Glomerular visceral epithelial cell (primary cell): ENCODE results near the gene MRGPRX2.

Source experiments
- DNase-seq: peaks from one replicate; pipeline ENCODE4 v3.0.0-alpha.2; 2016; ENCODE audit errors: extremely low spot score

Gene MRGPRX2

DNA sequence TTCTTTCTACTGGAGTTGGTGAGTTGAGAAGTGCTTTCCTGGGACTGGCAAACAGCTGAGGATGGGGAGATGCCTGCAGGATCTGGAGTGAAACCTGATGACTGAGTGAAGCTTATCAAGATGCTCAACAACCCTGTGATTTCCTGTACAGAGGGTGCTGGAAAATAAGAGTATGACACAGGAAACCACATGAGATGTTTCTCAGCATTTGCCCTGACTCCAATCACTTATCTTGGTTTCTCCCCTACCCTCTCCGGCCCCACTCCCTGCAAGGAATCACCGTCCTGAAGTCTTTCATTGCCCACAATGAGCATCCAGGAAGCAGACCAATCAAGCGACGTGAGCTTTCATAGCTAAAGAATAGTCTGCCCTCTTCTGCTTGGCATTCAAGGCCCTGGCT lies at the start of gene MRGPRX2:
Gene MRGPRX2, minus strand, starts transcription at position 89 of the 400 bp plus-strand sequence. CDS start 4,315 bp downstream, outside the sequence.
- no peak for DNase-seq

DNA sequence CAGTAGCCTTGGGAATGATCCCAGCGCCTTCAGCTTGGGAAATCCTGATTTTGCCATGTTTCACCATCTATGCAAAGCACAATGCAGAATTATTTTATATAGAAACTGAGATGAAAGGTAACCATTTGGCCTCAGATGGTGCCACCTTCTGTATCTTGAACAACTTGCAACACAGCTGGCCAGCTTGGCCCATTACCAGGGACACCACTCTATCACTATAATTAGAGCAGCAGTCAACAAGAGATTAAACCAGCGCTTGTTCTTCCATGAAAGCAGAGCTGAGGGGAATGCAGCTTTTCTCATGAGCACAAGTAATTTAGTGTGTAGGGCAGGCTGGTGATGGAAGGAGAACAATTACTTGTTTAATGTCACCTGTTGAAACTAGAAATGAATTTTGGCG lies 49.8 kb upstream of the MRGPRX2 start:
- no peak for DNase-seq

DNA sequence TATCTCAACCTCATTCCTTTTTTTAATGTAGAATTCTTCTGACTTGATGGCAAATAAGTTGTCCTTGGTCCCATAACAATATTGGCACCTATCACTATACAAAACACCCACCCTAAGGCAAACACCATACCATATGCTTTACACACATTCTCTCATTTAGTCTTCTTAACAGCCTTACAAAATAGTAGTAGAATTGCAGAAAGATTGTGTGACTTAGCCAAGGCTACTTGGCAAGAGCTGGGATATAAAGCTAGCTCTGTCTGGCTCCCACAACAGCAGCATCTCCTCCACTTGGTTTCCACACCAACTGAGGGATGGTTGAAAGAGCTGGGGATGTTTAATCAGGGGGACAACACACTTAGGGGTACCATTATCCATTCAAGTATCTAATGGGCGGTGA lies 46.6 kb upstream of the MRGPRX2 start:
- DNase-seq = no peak

DNA sequence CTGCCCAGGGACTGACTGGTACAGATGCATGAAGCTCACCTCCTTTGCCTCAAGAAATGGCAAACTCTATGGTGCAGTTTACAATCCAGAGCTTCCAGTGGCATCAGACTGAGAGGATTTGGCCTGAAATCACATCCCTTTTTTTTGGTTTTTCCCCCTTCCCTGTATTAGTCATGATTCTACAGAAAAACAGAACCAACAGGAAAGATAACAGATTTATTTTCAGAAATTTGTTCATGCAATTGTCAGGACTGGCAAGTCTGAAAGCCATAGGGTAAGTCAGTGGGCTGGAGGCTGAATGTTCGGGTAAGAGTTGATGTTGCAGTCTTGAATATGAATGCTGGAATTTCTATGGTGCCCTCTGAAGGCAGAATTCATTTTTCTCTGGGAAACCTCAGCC lies 44.5 kb upstream of the MRGPRX2 start:
- no peak for DNase-seq

DNA sequence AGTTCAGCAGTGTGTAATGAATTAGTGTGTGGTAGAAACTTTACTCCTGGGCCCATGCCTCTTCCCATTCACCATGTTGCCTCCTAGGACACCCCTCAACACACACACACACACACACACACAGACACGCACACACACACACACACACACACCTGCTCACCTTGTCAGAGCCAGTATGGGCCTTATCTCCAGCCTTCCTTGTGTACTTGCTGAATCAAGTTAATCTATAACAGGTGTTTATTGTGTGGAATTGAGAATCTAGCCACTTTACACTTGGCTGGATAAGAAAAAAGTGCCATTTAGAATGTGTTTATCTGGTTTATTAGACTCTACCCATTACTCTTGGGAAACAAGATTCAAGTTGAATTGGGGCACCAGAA lies 42.0 kb upstream of the MRGPRX2 start:
- DNase-seq = no peak

DNA sequence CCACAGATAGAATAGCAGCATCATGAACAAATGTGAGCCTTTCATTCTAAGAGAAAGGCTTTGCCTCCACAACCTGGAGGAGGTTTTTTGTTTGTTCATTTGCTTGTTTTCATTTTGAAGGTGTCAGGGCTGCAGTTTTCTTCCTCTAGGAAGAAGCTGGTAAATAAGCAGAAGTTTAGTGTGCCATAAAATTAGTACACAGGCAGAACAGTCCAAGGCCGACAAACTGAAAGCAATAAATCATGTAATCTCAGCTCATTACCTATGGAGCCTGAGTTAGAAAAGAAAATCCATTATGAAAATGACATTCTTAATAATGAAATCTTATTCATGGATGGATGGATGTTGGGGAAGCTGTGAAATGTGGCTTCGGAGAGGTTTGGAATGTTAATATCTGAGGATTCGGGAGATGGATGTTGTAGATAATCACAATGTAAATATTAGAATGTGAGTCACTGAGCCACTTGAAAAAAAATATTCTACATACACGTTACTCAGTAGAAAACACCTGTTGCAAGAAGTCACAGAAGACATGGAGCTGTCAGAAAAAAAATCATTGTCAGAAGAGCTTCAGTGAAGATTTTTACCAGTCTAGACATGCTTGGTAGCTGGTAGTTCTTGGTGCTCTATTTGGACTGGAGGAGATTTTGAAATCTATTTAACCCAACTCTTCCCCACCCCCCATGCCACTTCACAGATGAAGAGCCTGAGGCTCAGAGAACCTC lies 41.4 kb upstream of the MRGPRX2 start:
- no peak for DNase-seq

DNA sequence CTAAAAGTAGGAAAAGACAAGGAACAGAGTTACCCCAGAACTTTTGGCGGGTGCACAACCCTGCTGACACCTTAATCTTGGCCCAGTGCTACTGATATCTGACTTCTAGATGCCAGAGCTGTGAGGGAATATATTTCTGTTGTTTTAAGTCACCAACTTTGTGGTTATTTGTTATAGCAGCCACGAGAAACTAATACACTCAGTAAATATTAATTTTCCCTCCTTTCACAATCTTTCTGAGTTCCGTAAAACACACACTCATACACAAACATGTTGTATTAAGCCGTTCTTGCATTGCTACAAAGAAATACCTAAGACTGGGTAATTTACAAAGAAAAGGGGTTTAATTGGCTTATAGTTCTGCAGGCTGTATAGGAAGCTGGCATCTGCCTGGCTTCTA lies 40.4 kb upstream of the MRGPRX2 start:
- DNase-seq = no peak

DNA sequence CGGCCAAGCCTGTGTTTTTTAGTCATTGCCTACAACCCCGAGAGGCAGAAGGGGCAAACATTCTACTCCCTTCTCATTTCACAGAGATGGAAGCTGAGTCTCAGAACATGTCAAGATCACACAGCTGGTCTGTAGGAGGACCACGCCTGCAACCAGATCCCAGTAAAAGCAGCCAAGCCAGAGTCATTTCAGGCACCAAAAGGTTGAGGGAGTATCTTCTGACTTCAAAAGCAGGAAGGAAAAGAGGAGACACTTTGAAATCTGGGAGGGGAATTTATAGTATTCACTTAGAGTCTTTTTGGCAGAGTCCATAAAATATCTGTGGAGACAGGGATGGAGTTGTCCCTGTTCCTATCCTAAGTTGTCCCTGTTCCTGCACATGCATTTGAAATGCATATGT lies 38.6 kb upstream of the MRGPRX2 start:
- no peak for DNase-seq

DNA sequence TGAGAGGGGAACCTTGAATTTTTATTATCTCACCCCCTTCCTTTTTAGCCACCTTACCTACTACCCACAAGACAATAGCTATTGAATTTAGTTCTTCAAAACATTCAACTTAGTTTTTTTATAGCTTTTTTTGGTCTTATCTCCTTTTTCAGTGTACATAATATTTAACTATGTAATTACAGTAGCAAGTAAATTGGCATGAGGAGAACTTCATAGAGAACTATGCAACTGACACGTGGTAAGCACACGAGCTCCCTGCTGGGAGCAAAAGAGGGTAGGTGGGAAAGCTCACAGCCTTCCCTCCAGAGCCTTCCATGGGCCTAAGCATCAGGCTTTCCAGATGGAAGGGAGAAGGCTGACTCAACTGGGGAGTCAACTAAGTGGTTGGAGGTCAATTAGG lies 34.3 kb upstream of the MRGPRX2 start:
- DNase-seq = no peak

DNA sequence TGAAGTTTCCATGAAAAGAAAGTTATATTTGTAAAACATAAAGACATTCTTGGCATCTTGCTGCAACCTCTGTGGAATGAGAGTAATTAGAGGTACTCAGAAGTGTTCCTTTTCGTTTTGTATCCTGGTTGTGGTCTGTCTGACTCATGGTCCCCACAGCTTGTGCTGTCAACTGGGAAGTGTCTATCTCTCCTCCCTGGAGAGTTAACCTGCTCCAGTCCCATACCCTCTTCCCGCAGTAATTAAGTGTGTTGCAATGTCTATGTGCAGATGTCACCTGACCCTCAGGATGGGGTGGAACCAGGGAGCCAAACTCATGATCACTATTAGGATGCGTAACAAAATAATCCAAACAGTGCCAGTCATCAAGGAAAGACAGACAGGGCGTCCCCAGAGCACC lies 33.5 kb upstream of the MRGPRX2 start:
- DNase-seq = peak; percentile 54

DNA sequence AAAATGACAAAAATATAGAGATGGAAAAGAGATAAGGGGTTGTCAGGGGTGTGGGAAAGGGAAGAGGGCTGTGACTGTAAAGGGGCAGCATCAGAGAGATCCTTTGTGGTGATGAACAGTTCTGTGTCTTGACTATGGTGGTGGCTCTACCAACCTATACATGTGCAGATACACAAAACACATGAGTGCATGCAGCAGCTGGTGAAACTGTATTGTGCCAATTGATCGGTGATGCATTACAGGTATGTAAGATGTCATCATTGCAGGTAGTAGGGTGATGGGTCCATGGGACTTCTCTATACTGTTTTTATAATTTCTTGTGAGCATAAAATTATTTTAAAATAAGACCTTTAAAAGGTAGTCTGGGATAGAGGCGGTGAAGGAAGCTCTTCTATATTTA lies 32.3 kb upstream of the MRGPRX2 start:
- no peak for DNase-seq

DNA sequence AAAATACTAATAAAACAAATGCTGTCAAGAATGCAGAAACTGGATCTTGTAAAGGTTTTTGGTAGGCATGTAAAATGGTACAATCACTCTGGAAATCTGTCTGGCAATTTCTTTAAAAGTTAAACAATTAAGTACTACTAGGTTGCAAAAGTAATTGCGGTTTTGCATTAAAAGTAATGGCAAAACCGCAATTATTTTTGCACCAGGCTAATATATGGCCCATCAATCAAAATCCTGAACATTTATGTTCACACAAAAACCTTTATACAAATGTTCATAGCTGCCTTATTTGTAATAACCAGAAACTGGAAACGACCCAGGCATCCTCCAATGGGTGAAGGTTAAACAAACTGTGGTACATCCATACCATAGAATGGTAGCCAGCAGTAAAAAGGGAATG lies 31.8 kb upstream of the MRGPRX2 start:
- DNase-seq = no peak

DNA sequence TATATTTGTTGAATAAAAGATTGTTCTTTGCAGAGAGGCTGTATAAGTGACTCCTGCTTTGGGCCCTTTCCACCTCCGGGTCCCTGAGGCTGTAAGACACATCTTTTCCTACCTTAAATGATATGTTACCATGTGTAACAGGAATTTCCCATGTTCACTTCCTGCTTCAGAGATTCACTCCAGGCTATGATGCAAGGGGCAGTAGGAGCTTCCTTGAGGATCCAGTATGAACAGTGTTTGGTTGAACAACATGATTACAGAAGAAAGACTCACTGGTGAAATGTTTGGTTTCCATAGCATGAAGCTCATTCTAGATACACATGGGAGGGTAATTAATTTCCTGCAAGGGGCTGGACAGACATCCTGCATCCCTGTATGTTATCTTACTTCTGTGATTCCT lies 30.8 kb upstream of the MRGPRX2 start:
- DNase-seq = no peak

DNA sequence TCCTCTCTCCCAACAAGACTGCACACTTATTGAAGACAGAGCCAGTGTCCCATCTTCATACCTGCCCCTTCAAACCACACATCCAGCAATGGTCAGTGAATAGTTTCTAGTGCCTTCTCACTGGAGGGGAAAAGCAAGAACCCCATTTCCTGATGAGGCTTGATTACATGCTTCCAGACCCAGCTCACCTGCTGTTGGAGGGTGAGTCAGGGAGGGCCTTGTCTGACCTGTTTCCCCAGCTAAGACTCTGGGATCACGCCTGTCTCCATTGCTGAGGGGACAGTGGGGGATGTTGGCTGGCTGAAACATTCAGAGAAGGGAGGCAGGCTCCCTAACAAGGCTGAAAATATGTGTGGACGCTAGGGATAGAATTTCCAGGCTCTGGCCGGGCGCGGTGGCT lies 28.9 kb upstream of the MRGPRX2 start:
- DNase-seq = no peak

DNA sequence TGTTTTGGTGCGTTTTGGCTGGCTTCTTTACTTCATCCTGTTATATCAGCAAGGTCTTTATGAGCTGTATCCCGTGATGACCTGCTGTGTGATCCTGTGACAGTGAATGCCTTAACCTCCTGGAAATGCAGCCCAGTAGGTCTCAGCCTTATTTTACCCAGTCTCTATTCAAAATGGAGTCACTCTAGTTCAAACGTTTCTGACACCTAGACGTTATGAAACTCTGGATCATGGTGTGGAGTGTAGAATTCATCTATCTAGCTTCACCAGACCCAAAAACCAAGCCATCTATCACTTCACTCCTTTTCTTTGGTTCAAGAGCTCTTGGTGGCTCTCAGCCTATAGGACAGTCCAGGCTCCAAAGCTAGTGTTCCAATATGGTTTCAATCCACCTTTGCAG lies 28.3 kb upstream of the MRGPRX2 start:
- no peak for DNase-seq

DNA sequence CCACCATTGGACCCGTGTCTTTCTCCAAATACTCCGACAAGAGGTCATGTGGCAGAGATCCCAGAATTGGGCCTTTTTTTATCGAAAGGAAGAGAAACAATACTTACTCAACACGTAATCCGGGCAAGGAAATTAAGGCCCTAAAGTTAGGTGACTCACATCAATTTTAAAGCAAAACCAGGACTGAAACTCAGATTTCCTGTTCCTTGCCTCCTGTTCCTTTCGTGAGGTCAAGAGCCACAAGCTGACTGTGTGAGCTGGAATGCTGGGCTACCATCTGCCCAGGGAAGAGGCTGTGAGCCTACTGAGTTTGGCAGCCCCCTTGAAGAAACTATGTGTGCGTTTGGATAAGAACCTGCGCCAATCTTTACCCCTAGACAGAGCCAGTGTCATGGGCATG lies 27.1 kb upstream of the MRGPRX2 start:
- DNase-seq = no peak

DNA sequence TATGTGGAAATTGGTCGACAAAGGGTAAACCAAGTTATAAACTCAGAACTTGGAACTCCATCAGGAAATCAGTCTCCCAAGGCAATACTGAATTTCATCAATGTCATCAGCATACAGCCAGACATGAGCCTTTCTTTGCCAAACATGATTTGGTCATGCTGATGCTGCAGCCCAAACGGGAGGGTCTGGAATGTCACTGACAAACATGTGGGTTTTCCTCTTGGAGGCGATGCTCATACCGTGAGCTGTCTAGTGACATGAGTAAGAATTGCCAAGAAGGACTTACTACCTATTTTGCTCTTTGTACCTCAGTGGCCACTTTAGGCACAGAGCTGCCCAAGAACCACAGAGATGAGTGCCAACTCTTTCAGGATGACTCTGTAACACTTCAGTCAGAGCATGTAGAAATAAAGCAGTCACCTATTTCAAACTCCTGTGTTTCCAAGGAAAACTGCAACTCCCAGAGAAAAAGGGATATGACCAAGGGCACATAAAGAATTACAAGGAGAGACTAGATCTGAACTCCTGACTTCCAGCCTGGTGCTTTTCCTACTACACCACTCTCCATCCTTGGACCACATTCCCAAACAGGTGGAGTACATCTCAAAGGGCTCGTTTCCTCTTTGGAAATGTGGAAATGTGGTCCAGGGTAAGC lies 24.3 kb upstream of the MRGPRX2 start:
- no peak for DNase-seq

DNA sequence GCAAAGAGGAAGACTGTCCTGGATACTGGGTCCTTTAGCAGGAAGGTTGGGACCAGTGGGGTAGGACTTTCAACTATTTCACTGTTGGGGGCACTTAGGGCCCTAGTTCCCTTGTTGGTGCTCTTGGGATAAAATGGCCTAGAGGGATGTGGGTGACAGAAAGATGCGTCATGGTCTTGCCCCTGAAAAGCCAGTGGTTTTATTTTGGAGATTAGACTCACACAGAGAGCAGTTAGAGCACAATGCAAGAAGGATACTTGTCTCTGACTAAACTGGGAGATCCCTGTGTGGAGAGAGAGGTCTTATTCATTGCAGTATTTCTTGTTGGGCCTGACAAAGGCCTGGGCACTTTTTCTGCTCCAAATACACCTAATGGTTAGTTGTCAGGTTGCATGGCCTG lies 22.6 kb upstream of the MRGPRX2 start:
- DNase-seq = no peak

DNA sequence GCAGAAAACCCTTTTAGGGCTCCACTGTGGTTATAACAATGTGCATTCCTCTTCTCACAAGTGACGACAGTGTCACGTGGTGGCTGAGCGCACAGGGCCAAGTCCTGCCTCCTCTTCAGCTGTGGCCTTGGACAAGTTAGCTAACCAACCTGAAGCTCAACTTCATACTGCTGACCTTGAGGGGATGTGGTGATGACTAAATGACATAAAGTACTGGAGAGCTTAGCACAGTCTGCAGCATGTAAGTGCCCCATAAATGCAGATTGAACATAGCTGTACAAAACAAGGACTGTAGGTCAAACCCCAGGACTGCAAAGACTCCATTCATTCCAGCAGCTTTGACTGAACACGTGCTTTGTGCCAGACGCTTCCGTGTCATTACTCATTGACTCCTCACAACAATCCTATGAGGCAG lies 20.1 kb upstream of the MRGPRX2 start:
- no peak for DNase-seq

DNA sequence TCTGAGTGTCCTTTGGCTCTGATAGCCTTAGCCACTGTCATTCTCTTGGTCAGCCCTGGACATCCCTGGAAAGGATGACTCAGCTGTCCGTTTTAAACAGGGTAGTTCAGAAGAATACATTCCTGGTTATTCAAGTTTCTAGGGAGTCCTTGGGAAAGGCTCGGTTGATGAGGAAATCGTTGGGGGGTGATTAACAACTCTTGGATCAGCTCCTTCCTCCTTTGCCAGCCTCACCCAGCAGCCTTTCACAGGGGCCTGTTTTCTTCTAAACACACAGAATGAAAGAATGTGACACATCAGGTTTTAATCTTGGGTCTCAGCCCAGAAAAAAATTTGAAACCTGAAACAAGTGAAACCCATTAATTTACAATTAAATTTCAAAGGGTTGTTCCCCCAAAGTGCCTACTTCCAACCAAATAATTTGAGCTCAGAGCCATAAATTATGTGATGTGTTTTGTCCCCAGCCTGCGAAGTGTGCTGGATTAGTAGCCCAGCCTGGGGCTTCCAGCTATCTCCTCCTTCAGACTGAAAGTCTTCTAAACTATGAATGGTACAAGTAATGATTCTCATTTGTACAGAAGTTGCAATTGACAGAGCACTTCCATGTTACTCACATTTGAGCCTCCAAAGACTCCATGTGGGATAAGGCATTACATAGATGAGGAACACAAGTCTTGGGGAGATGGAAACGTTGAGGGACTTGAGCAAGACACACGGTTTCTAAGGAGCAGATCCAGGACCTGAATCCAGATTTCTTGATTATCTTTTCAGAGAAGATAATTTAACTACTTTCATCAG lies 19.3 kb upstream of the MRGPRX2 start:
- DNase-seq = peak; percentile 36

DNA sequence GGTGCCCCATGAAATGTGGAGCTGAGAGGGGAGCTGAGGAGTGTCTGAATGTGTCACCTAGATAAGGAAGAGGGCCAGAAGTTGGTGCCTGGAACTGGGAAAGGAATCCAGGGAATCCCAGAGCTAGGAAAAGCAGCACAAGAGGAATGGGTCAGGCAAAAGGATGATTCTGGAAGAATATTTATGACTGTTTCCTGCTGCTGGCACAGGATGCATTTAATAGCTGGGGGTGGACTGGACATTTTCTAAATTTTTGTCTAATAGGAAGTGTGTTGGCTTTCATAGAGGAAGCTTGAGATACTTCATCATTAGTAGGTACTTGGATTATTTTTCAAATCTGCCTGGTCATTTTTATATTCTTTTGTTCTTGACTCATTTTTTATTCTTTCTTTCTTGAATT lies 17.4 kb upstream of the MRGPRX2 start:
- no peak for DNase-seq

DNA sequence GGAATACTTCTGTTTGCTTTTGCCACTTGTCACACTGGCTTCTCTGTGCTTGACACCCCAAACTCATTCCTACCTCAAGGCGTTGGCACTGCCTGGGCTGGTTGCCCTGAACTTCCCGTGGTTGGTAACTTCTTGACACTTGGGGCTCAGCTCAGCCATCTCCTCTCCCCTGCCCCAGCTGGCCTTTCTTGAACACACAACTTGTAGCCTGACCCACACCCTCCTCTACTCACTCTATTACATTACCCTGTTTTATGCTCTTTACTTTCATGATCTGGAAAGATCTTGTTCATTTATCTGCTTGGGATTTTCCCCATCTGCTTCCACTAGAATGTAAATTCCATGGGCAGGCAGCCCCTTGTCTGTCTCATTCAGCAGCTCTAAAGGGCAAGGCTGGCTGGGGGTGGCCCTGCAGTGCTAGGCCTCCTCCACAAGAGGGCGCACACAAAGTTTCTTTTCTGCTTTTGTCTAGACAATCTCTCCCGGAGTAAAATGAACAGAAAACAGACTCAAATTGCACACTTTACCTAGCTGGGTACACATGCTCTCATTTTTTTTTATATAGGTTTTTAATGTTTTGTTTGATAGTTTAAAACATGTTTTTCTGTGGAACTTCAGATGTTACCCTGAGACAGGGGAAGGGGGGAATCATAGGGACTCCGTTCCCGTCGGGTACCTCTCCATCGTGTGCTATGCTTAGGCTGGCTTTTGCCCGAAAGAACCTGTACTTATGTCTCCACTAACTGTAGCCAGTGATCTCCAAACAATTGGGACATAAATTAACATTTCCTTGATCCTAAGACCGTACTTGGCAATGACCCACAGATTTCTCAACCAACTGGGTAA lies 16.4 kb upstream of the MRGPRX2 start:
- DNase-seq = peak; percentile 45
